ENCODE data around the gene BPGM.

DNA sequence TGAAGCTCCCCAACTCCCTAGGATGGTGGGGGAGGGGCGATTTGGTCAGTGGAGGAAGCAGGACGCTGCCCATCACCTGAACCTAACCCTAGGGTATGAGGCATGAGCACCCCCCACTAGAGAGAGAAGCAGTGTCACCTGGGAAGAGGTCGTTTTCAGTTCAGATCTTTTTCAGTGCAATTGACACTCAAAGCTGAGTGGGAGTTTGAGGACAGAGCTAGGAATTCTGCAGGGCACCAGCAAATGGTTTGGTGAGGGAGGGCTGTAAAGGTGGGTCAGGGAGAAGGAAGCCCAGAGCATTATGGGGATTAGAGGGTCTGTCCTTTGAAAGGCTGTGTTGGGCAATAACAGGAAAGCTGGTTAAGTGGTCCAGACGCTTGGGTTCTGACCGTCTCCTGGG lies 10.9 kb downstream of the BPGM start:
- TF ChIP-seq, protein P1, sequence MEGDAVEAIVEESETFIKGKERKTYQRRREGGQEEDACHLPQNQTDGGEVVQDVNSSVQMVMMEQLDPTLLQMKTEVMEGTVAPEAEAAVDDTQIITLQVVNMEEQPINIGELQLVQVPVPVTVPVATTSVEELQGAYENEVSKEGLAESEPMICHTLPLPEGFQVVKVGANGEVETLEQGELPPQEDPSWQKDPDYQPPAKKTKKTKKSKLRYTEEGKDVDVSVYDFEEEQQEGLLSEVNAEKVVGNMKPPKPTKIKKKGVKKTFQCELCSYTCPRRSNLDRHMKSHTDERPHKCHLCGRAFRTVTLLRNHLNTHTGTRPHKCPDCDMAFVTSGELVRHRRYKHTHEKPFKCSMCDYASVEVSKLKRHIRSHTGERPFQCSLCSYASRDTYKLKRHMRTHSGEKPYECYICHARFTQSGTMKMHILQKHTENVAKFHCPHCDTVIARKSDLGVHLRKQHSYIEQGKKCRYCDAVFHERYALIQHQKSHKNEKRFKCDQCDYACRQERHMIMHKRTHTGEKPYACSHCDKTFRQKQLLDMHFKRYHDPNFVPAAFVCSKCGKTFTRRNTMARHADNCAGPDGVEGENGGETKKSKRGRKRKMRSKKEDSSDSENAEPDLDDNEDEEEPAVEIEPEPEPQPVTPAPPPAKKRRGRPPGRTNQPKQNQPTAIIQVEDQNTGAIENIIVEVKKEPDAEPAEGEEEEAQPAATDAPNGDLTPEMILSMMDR (IDR thresholded peaks at IDR 0.05) = no peak
- TF ChIP-seq POLR2A (IDR thresholded peaks at IDR 0.05) = no peak

Measured in lower leg skin (tissue), 3 donors.